ENCODE data around the gene DENND1B.

The DENND1B gene

GRCh38 chr1:197797010-197797409 lies 21.7 kb upstream of the DENND1B start:
- TF ChIP-seq CTCF (conservative IDR thresholded peaks at IDR 0.05) (no peak), ZFX (IDR thresholded peaks at IDR 0.05) (no peak)
- H3K27ac ChIP-seq, result no peak overlapping the region

GRCh38 chr1:197788741-197789739 lies 13.8 kb upstream of the DENND1B start:
- TF ChIP-seq CTCF (conservative IDR thresholded peaks at IDR 0.05) (no peak), ZFX (IDR thresholded peaks at IDR 0.05) (no peak)
- no peak overlapping the region for H3K27ac ChIP-seq

- H3K27ac ChIP-seq, result peak overlapping the region; percentile 14; the same call in 1 of the 2 replicates
Measured at GRCh38 chr1:197787623-197788536, 12.6 kb upstream of the DENND1B start.

GRCh38 chr1:197787056-197787455 lies 11.8 kb upstream of the DENND1B start:
- no peak for TF ChIP-seq CTCF (conservative IDR thresholded peaks at IDR 0.05)
- TF ChIP-seq ZFX (IDR thresholded peaks at IDR 0.05), result no peak
- H3K27ac ChIP-seq, result no peak overlapping the region

More at GRCh38 chr1:197787623-197788536, 12.6 kb upstream of the DENND1B start:
- TF ChIP-seq ZFX (IDR thresholded peaks at IDR 0.05), result no peak
- TF ChIP-seq CTCF (conservative IDR thresholded peaks at IDR 0.05), result no peak

GRCh38 chr1:197786280-197786679 lies 11.0 kb upstream of the DENND1B start:
- no peak for TF ChIP-seq ZFX (IDR thresholded peaks at IDR 0.05)
- TF ChIP-seq CTCF (conservative IDR thresholded peaks at IDR 0.05), result no peak
- no peak overlapping the region for H3K27ac ChIP-seq

- H3K27ac ChIP-seq, result peak overlapping the region; percentile 100
Measured at GRCh38 chr1:197783510-197783948, 8.2 kb upstream of the DENND1B start.

More at GRCh38 chr1:197783510-197783948, 8.2 kb upstream of the DENND1B start:
- TF ChIP-seq CTCF (conservative IDR thresholded peaks at IDR 0.05) (no peak), ZFX (IDR thresholded peaks at IDR 0.05) (no peak)

Data from C4-2B (cell line).